ENCODE measurements around the gene LHPP.
"Not testable (repeated sequence)": the region's sequence is repeated elsewhere in the genome, so short reads cannot be mapped to it uniquely, and the experiment has no call there.

The LHPP gene

DNA sequence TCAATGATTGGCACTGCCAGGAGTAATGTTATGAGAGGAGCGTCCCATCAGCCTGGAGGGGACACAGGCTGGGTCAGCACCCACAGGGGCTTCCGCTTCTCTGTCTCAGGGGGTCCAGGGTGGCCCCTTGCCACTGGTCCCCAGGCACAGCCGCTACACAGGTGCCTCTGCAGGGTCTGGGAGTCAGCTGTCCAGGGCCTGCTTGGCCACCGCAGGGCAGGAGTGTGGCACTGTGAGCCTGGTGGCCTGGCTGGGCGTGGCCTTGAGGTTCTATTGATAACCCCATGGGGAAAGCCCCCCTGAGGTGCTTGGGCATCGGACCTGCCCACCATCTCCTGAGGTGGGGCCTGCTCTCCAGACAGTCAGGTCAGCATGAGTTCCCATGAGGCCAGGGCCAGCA, 136.6 kb downstream of the LHPP start:
- DNase-seq, result no peak

DNA sequence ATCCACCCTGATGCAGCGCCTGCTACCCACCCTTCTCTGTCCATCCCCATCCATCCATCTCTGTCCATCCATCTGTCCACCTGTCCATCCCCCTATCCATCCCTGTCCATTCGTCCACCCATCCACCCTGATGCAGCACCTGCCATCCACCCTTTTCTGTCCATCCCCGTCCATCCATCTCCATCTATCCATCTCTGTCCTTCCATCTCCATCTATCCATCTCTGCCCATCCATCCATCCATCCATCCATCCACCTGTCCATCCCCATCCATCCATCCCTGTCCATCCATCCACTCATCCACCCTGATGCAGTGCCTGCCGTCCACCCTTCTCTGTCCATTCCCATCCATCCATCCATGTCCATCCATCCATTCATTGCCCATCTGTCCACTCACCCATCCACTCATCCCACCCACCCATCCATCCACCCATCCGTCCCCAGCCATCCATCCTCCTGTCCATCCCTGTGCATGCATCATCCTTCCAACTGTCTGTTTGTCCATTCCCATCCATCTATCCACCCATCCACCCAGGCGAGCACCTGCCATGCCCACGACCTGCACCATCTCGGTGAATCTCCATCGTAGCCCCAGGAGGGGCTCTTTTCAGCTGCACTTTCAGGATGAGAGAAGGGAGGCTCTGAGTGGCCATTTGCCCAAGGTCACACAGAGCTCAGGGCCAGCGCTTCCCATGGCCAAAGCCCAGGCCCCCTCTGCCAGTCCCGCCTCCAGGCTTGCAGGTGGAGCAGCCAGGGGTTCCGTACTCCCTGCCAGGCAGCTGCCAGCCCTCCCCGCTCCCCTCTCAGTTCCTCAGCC, 137.4 kb downstream of the LHPP start:
- no peak for DNase-seq

DNA sequence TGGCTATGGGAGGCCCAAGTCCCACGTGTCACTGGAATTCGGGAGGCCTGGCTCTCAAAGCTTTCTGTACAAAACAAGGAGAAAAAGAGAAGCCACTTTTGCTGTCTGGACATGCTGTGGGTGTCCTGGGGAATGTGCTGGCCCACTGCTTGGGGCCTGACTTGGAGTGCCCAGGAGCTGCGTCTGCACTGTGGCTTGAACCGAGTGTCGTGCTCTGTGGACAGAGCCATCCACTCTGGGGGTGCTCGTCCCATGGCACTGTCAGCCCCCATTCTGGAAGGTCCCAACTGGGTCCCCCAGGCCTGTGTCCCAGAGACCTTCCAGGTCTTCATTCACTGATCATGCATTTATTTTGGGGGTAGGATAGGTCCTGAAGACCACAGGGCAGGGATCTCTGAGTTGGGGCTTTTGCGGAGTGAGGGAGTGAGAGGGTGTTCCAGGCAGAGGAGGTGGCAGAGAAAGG, 138.0 kb downstream of the LHPP start:
- no peak for DNase-seq

DNA sequence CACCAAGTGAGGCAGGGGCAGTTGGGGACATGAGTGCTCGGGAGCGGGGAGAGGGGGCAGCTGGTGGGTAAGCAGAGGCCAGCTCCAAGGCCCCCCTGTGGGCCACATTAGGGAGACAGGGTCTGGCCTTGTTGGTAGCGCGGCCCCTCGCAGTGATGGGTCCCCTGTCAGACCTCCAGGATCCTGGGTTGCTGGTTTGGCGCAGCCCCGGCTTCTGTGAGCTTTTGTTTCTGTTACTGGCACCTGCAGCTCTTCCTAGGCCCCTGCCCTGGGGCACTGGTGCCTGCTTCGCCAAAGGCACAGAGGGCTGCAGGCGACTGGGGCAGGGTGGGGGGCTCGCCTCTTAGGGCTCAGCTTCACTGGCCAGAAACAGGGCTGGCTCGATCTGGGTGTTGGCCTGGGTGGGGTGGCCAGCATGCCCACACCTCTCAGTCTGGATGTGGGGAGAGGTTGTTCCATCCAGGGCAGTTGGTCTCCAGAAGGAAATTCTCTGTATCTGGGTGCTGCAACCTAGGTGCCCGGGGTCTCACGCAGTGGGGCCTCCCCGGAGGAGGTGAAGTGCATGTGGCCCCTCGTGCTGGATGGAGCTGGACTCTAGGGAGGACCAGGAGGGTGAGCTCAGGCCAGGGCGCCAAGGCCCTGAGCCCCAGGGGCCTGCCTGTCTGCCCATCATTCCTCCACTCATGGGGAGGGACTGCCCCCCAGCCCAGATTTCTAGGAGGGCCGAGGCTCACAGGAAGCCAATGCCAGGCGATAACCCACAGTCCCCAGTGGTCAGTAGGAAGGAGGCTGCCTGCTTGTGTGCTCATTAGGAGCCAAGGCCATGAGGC, 138.6 kb downstream of the LHPP start:
- DNase-seq, result no peak

DNA sequence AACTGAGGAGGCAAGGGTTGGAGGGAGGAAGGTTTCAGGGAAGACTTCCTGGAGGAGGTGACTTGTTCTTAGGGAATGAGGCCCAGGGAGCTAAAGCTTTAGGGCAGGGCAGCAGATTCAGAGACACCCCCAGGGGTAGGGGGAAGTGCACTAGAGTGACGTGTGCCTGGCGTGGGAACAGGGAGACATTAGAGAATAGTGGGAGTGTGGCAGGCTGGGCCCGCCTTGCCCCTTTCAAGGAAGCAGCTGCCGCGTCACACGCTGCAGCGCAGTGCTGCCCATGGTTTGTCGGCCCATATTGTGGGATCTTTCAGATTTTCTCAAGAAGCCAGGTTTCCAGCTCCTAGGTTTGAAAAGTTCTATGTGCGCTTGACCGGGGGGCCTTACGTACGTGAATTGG, 139.4 kb downstream of the LHPP start:
- no peak for DNase-seq

DNA sequence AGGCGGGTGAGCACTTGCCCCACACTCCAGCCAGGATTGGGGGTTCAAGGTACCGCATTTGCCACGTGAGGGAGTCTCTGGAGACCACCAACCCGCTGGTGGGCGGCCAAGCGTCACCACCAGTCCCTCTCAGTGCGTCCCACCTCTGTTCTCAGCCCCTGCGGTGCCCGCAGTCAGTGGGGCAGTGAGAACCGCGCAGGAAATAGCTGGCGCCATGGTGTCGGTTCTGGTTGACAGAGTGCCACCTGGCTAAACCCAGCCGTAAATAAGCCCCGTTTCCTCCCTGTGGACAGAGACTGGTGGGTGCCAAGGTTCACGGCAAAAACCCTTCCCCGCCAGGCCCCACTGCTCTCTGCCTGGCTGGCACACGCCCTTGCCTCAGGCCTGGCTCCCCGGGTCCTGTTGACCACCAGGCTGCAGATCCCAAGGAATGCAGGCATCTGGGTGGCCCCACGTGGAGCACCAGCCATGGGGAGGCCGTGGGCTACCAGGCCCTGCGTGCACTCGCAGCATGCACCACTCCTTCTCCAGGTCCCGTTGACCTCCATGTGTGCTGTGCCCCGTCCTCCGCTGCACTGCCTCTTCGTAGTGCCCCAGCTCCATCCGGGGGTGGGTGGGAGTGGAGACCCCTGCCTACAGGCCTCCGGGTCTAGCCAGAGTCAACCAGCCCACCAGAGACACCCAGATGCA, 140.0 kb downstream of the LHPP start:
- DNase-seq, result no peak

DNA sequence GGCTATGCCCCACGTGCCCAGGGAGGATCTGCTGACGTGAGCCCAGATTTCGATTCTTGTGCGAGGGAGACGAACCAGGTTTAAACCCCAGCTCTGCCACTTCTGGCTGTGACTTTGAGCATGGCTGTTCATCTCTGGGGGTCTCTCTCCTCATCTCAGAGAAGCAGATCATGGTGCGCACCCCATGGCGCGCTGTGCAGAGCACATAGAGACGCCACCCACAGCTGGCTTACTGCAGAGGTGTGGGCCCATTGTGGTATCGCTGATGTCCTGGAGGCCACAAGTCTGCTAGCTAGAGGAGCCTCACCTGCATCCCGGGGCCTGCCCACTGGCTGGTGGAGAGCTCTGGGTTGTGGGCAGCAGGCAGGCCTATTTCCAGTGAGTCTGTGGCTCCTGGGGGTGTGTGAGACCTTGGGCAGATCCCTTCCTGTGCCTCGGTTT, 140.5 kb downstream of the LHPP start:
- DNase-seq, result no peak

DNA sequence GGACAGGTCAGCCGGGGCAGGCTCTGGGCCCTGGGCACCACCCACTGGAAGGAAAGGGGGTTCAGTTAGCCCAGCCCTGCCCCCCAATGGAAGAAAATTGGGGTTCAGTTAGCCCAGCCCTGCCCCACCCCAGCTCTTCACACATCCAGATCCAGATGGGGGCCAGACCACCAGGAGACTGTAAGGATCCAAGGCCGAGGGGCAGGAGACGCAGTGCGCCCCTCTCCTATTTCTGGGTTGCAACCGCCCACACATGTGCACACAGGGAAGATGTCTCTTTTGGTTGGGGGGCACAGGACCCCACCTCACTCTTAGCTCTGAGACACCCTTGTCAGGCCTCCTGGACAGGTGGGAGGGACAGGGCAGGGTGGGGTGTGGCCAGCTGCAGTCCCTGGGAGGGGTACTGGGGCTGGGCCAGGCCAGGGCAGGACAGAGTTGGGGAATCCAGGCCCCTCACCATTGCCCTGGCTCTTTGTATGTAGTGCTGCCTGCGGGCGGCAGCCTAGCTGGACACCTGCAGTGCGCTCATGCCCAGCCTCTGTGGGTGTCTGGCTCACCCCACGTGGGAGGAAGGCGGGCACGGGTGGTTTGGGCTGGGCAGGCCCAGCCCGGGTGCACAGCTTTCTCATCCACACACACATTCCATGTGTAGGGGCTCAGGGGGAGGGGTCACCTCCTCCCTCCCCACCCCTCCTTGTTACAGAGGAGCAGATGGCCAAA, 141.2 kb downstream of the LHPP start:
- DNase-seq, result no peak

DNA sequence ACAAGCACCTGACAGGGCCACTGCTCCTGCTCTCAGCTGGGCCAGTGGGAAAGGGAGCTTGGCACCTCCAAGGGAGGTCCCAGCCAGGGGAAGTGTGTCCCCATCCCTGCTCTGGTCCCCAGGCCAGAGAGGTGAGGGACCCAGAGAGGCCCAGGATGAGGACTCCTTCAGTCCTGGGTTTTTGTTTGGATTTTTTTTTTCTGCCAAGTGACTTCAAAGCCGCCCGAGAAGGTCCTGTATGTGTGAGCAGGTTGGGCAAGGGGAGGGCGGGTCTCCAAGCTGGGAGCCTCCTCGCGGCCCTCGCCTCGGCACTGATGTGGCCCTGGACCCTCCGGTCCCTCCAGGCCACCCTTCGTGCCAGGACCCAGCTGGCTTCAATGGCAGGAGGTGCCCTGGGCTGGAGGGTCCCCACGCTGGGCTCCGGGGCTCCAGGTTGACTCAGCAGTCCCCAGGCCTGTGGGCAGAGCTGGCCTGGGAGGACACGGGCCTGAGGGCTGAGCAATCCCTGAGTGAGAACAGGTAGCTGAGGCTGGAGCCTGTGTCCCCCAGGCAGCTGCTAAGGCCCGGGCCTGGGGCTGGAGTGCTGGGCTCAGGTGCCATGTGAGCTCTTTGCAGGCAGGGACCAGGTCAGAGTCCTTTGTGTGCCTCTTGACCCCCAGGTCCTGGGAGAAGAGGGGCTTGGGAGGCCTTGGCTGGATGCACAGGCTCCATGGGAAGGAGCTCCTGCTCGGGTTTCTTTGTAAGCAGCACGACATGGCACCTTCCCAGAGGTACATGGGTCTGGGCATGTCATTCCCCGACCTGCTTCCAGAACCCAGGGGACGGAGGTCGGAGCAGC, 142.0 kb downstream of the LHPP start:
- no peak for DNase-seq

DNA sequence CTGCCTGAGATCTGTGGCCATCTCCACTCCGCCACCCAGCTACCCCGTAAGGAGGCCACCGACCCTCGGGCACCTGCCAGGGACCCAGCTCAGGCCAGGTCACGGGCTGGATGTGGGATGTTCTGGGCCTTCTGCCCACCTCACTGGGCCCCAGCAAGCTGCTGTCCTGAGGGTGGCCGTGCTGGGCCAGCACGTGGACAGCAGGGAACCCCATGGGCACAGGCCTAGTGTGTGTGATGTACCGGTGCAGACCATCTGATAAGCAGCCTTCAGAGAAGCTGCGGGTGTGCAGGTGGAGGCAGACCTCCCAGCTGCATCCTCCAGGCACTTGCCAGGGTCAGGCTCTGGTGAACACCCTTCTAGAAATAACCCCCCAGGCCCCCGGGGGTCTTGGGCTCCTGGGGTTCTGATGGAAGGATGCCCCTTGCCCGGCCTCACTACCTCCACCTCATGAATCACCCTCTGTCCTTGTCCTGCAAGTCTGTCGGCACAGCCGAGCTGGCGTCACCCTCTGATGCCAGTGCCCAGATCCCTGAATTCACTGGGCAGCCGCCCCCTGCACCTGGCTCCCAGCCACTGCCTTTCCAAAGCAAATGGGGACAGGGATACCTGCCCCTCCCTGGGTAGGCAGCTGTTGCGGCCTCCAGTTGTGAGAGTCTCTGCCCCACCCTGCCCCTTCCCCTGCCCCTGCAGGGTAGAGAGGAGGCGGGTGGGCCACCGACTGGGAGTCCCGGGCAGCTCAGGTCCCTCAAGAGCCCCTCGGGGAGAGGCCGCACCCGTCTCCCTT, 142.8 kb downstream of the LHPP start:
- DNase-seq, result no peak

DNA sequence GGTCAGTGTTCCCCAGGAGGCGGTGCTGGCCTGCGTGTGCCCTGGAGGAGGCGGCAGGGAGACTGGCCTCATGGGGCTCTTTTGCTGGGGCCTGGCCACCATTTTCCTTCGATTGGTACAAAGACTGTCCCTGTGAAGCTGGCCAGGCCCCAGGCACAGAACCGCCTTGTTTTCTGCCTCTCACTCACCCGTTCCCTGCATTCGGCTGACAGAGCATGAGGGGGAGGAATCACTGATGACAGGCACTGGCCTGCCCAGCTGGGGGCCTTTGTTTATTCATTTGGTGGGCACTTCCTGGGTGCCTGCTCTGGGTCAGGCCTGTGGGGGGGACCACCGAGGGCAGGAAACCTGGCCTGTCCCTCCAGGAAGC, 143.4 kb downstream of the LHPP start:
- DNase-seq, result no peak

DNA sequence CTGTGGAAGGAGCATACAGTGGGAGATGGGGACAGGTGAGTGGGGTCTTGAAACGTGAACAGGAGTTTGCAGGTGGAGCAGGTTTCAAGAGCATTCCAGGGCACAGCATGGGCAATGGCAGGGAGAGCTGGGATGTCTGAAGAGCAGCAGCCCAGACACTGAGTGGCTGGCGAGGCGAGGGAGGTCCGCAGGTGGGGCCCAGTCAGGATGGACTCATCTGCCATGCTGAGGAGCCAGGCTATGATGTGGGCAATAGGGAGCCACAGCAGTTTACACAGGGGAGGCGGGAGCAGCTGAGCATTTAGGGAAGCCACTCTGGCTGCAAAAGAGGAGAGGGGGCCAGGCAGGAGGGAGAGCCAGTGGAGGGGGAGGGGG, 143.8 kb downstream of the LHPP start:
- no peak for DNase-seq

DNA sequence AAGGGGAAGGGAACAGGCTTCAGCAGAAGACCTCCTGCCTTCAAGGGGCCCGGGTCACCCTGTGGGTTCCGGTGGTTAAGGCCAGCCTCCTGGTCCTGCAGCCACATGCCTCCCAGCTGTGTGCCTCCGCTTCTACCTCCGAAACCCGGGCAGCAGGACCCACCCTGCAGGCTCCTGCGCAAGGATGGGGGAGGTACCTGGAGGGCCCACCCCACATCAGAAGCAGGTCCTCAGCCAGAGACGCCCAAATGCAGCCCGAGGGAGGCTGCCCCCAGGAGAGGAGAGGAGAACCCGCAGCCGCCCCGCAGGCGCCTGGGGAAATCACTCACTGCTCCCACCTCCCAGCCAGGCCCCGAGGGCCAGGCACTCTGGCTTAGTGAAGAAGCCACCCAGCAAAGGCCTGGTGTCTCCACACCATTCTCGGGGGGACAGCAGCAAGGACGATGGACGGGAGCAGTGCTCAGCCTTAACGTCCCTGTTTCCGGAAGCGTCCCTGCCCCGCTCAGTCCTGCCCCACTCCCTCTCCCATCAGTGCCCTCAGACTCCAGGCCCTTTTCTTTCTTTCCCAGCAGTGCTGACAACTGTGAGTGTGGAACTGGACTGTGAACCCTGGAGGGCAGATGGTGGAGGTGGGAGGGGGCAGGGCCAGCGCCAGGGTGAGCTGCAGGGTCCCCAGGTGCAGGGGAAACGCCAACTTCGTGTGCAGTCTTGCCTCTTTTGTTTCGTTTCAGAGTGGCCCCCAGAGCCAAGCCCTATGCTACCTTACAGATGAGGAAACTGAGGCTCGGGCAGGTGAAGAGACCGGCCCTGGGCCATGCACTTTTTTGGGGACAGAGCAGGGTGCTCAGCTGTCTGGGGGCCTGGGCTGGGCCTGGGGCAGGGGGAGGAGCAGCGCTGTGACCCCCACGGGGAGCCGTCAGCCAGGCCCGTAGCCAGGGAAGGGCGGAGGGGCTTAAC, 144.5 kb downstream of the LHPP start:
- DNase-seq, result no peak

DNA sequence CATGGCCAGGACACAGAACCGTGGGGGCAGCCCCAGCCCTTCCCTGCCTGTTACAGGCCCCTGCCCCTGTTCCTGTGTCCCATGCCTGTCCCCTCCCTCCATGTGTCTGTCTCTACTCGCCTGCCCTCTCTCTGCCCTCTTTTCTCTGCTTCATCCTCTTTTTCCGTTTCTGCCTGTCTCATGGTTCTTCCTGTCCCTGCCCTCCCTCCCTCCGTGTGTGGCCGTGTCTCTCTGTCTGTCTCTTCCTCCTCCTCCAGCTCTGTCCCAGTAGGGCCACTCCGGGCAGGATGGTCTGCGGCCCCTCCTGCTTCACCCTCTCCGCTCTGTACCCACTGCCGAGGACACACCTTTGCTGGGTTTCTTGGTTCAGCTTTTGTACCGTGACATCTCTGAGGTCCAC, 145.2 kb downstream of the LHPP start:
- no peak for DNase-seq

DNA sequence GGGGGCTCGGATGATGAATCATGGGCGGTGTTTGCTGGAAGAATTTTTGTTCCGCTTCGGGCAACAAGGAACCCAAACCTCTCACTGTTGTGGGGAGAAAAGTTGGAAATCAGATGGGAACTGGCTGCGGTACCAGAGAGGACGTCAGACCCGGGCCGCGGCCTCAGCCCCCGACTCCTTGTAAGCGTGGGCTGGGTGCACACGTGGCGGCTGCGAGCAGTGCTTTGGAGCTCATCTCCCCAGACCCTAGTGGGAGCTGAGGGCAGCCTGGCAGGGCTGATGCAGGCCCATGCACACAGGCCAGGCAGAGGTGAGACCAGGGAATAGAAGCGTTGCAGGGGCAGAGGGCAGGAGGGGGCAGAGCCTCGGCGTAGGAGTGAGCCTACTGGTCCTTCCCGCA, 146.1 kb downstream of the LHPP start:
- DNase-seq, result no peak

DNA sequence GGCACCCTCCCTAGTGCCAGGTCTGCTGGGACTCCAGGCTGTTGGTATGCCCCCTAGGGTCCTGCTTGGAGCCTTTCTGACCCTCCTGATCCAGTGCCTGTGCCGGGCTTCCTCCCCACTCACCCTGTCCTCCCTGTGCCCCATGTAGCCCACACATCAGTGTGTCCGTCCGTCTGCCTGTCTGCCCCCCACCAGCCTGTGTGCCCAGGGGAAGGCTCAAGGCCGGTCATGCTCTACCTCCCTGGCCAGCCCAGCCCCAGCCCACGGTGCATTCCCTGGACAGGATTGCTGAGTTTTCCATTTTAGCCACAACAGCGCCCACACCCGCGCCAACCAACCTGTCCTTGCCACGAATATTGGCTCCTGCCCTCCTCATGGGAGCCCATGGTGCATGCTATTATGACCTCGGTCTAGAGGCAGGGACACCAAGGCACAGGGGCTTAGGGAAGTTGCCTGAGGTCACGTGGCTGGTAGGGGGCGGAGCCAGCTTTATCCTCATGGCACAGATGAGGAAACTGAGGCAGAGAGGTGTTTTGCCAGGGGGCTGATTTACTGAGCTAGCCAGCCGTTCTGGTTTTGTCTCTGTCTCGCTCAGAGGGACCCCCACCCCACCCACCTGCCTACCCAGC, 146.6 kb downstream of the LHPP start:
- no peak for DNase-seq

DNA sequence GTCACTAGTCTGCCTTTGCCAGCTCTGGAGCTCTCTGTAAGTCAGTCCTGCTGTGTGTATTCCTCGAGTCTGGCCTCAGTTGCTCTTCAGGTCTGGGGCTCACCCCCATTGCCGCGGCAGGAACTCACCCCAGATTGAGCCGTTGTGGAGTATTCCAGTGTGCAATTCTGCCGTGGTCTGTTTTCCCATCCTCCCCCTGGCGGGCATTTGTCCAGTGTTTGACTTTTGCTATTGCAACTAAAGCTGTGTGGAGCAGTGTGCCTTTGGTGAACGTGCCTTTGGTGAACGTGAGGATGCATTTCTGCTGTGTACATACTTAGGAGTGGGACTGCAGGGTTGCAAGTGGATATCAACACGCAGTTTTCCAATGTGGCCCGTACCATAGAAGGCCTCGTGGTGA, 148.1 kb downstream of the LHPP start:
- DNase-seq, result no peak

DNA sequence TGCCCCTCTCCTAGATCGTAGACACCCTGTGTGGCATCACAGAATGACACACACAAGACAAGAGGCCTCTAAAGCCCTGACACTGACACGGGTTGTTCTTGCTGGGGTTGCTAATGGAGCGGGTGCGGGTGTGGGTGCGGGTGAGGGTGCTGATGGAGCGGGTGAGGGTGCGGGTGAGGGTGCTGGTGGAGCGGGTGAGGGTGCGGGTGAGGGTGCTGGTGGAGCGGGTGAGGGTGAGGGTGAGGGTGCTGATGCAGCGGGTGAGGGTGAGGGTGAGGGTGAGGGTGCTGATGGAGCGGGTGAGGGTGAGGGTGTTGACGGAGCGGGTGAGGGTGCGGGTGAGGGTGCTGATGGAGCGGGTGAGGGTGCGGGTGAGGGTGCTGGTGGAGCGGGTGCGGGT, 148.6 kb downstream of the LHPP start:
- not testable (repeated sequence) for DNase-seq

DNA sequence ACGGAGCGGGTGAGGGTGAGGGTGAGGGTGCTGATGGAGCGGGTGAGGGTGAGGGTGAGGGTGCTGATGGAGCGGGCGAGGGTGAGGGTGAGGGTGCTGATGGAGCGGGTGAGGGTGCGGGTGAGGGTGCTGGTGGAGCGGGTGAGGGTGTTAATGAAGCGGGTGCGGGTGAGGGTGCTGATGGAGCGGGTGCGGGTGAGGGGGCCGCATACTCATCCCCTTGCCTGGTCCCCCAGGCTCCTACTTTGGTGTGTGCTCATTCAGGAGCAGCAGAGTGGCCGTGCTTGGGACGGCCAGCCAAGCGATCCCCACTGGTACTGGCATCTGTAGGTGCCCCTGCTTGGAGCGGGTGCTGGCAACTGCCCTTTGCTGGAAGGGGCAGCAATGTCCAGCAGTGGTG, 149.2 kb downstream of the LHPP start:
- DNase-seq, result not testable (repeated sequence)

DNA sequence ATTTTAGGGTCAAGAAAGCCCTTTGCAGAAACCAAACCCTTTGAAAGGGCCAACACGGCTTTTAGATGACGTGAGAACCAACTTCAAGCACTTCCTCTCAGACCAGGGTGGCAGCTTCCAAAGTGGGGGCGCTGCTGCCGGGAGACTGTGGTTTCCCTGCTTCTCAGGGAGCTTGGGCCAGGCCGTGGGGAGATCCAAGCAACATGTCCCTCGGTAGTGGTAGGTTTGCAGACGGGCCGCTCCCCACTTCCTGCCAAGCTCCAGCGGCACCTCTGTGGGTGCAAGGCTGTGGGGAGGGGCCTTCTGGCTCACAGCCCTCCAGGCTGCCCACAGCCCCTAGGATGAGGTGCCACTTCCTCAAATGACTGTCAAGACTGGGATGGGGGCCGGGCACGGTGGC, 150.1 kb downstream of the LHPP start:
- no peak for DNase-seq
